Chondrocyte (in vitro differentiated cells): Measurements from ENCODE around the gene ARHGAP26. TPM values are rescaled to one million over a fixed set of nuclear protein-coding genes. Genes with fewer than 3 reads are reported as not detected.

Source experiments
- DNase-seq: peaks from one replicate; pipeline ENCODE4 v3.0.0; 2021; ENCODE audit warnings: mixed read lengths, low spot score
- H3K27ac Mint-ChIP-seq: one replicate; pipeline ENCODE4 v1.8.0; 2021; ENCODE audit warnings: mild to moderate bottlenecking, moderate library complexity, mixed read lengths; ENCODE audit not compliant: unreplicated experiment
- H3K27me3 Mint-ChIP-seq: 2 replicates; pipeline ENCODE4 v1.8.0; 2021; ENCODE audit warnings: low read depth, mixed read lengths
- H3K36me3 Mint-ChIP-seq: 2 replicates; pipeline ENCODE4 v1.8.0; 2021; ENCODE audit warnings: low read depth, mixed read lengths
- H3K4me1 Mint-ChIP-seq: 2 replicates; pipeline ENCODE4 v1.8.0; 2021; ENCODE audit warnings: low read depth, mild to moderate bottlenecking, mixed read lengths
- H3K4me3 Mint-ChIP-seq: one replicate; pipeline ENCODE4 v1.8.0; 2021; ENCODE audit warnings: mild to moderate bottlenecking, moderate library complexity, mixed read lengths; ENCODE audit not compliant: unreplicated experiment
- H3K9me3 Mint-ChIP-seq: 2 replicates; pipeline ENCODE4 v1.8.0; 2021; ENCODE audit warnings: low read depth, mixed read lengths
- CTCF ChIP-seq: fragments of 200-600 bp; sonication (generic); IDR thresholded peaks from 2 replicates; pipeline ENCODE4 v1.5.0; 2021; ENCODE audit warnings: antibody characterized with exemption, mild to moderate bottlenecking, moderate library complexity
- total RNA-seq: library from RNA; stranded (reverse); gene quantifications from 3 replicates; pipeline ENCODE4 v1.2.1, GENCODE V29; 2021

ARHGAP26 gene
- total RNA-seq, 1 donor from 2014 or later: 16.4 TPM

- no peak for DNase-seq
- H3K4me1 Mint-ChIP-seq: peaks cover 10% of the 10 kb centered on the region
- no peak overlapping the region for H3K27ac Mint-ChIP-seq
- TF ChIP-seq CTCF: no peak
- no peaks in the 10 kb centered on the region for H3K27me3 Mint-ChIP-seq
- H3K9me3 Mint-ChIP-seq: peaks cover 6% of the 10 kb centered on the region
- no peak overlapping the region for H3K4me3 Mint-ChIP-seq
- H3K36me3 Mint-ChIP-seq: peaks cover 2% of the 10 kb centered on the region
These were observed 251.4 kb downstream of the ARHGAP26 start for GRCh38 chr5:143021595-143021994.

- no peaks in the 10 kb centered on the region for H3K27me3 Mint-ChIP-seq
- H3K27ac Mint-ChIP-seq: peak overlapping the region; percentile 24
- no peak for DNase-seq
- H3K4me3 Mint-ChIP-seq: no peak overlapping the region
- H3K4me1 Mint-ChIP-seq: peaks cover 10% of the 10 kb centered on the region
- TF ChIP-seq CTCF: peak; percentile 52
- H3K36me3 Mint-ChIP-seq: no peaks in the 10 kb centered on the region
- no peaks in the 10 kb centered on the region for H3K9me3 Mint-ChIP-seq
These were observed 253.4 kb downstream of the ARHGAP26 start for GRCh38 chr5:143023411-143024096.

- TF ChIP-seq CTCF: no peak
- H3K4me1 Mint-ChIP-seq: peaks cover 10% of the 10 kb centered on the region
- H3K9me3 Mint-ChIP-seq: no peaks in the 10 kb centered on the region
- no peaks in the 10 kb centered on the region for H3K36me3 Mint-ChIP-seq
- H3K27me3 Mint-ChIP-seq: no peaks in the 10 kb centered on the region
- H3K27ac Mint-ChIP-seq: no peak overlapping the region
- DNase-seq: no peak
- H3K4me3 Mint-ChIP-seq: no peak overlapping the region
These were observed 254.2 kb downstream of the ARHGAP26 start for GRCh38 chr5:143024228-143024920.

- no peak for TF ChIP-seq CTCF
- H3K36me3 Mint-ChIP-seq: no peaks in the 10 kb centered on the region
- no peaks in the 10 kb centered on the region for H3K9me3 Mint-ChIP-seq
- H3K4me3 Mint-ChIP-seq: no peak overlapping the region
- H3K4me1 Mint-ChIP-seq: peaks cover 10% of the 10 kb centered on the region
- no peaks in the 10 kb centered on the region for H3K27me3 Mint-ChIP-seq
- H3K27ac Mint-ChIP-seq: no peak overlapping the region
- no peak for DNase-seq
These were observed 255.2 kb downstream of the ARHGAP26 start for GRCh38 chr5:143025376-143025775.

- Mint-ChIP-seq H3K9me3 (no peaks in the 10 kb centered on the region), H3K27me3 (no peaks in the 10 kb centered on the region), H3K36me3 (no peaks in the 10 kb centered on the region), H3K27ac (no peak overlapping the region), H3K4me1 (peaks cover 10% of the 10 kb centered on the region), H3K4me3 (no peak overlapping the region)
- no peak for TF ChIP-seq CTCF
- DNase-seq: no peak
These were observed 255.8 kb downstream of the ARHGAP26 start for GRCh38 chr5:143025971-143026370.
